NCI-H526 (cell line): ENCODE measurements around the gene LDLR.
"Not testable (repeated sequence)": the region's sequence is repeated elsewhere in the genome, so short reads cannot be mapped to it uniquely, and the experiment has no call there.

Experiments
- DNase-seq, 2 experiments: peaks; one replicate each; lab custom pipeline; 2025; lab: John Stamatoyannopoulos, UW

Gene LDLR

GRCh38 chr19:11173516-11174155 lies 84.4 kb downstream of the LDLR start:
- no peak for DNase-seq

GRCh38 chr19:11174336-11174735 lies 85.1 kb downstream of the LDLR start:
- no peak for DNase-seq

DNA sequence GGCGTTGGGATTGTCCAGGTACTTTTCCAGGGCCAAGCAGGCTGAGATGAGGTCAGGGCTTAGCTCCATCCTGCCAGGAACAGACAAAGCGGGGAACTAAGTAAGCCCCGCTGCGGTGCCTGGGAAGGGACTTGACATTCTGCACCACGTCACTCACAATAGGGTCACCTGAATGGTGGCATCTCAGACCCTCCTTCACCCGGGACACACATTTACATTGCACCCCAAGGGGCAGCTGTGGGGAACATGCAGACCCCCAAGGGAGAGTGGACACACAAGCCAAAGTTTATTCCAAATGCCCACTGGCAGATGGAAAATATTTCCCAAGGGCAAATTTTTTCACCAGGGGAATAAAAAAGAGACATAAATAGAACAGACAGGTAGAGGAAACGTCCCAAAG lies 86.7 kb downstream of the LDLR start:
- DNase-seq, result no peak

DNA sequence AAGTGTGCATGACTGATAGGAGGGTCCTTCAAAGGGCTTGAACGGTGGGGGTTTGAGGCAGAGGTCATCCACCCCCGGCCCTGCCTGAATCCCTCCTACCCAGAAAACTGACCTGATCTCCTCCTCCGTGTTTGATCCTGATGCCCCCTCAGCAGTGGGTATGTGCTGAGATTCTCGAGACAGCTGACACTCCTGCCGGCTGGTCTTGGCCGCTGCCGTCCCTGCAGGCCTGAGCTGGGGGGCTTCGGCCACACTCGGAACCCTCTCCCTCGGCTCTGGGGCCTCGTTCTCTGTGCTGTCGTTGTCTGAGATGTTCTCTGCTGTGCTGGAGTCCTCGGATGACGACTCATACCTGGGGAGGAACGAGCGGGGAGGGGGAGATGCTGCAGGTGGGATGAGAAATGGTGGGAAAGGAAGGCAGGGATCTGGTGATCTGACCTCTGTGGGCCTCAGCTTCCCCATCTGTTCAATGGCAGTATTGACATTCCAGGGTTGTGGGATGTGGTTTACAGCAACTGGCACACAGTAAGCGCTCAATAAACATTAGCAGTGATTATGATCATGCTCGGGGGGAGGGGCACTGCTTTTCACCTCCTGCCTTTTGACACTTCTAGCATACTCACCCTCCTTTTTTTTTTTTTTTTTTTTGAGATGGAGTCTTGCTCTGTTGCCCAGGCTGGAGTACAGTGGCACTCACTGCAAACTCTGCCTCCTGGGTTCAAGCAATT lies 87.4 kb downstream of the LDLR start:
- DNase-seq, result no peak

- DNase-seq, result no peak
These were observed 88.3 kb downstream of the LDLR start for GRCh38 chr19:11177592-11177991.

- DNase-seq, result not testable (repeated sequence)
These were observed 89.8 kb downstream of the LDLR start for GRCh38 chr19:11179145-11179465.

- no peak for DNase-seq
These were observed 90.5 kb downstream of the LDLR start for GRCh38 chr19:11179716-11180297.

GRCh38 chr19:11180346-11180745 lies 91.1 kb downstream of the LDLR start:
- no peak for DNase-seq

- not testable (repeated sequence) for DNase-seq
These were observed 91.7 kb downstream of the LDLR start for GRCh38 chr19:11180975-11181374.

GRCh38 chr19:11181488-11181887 lies 92.2 kb downstream of the LDLR start:
- no peak for DNase-seq
